Fibroblast of the aortic adventitia (primary cell): ENCODE data around the gene CDK5RAP3. TPM values are rescaled to one million over a fixed set of nuclear protein-coding genes. Genes with fewer than 3 reads are reported as not detected.

ENCODE experiments used
- DNase-seq: peaks from one replicate; pipeline ENCODE4 v3.0.0-alpha.2; 2010; ENCODE audit warnings: low read depth
- H3K4me3 ChIP-seq: 2 replicates; pipeline ENCODE4 v1.5.1; 2011; ENCODE audit warnings: low read depth, mild to moderate bottlenecking, control low read depth, low read length, moderate library complexity
- total RNA-seq: library from RNA; depleted of rRNA; stranded (reverse); fragments of >200 nt; gene quantifications from 2 replicates; pipeline ENCODE4 v1.2.3, GENCODE V29; 2012; ENCODE audit warnings: low replicate concordance
- TF ChIP-seq, protein P1 (sequence below): IDR thresholded peaks from 2 replicates; pipeline ENCODE4 v1.5.1; 2011; ENCODE audit warnings: mild to moderate bottlenecking, low read length, control low read depth, inconsistent platforms; ENCODE audit not compliant: insufficient read depth

CDK5RAP3 gene
- total RNA-seq, 1 donor: 49.5 TPM

DNA sequence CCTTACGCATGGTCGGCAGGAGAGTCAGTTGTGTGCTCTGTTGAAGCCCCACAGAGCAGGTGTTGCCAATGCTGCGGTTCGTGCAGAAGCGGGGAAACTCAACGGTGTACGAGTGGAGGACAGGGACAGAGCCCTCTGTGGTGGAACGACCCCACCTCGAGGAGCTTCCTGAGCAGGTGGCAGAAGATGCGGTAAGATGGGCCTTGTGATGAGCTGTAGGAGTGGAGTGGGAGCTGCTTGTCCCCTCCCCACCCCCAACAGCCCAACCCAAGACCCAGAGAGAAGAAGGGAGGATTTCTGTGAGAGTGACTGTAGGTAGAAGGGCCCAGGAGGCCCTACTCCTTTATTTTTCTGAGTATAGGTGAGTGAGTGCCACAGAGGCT lies 4.9 kb downstream of the CDK5RAP3 start:
- H3K4me3 ChIP-seq: no peak overlapping the region
- no peak for DNase-seq
- TF ChIP-seq, protein P1, sequence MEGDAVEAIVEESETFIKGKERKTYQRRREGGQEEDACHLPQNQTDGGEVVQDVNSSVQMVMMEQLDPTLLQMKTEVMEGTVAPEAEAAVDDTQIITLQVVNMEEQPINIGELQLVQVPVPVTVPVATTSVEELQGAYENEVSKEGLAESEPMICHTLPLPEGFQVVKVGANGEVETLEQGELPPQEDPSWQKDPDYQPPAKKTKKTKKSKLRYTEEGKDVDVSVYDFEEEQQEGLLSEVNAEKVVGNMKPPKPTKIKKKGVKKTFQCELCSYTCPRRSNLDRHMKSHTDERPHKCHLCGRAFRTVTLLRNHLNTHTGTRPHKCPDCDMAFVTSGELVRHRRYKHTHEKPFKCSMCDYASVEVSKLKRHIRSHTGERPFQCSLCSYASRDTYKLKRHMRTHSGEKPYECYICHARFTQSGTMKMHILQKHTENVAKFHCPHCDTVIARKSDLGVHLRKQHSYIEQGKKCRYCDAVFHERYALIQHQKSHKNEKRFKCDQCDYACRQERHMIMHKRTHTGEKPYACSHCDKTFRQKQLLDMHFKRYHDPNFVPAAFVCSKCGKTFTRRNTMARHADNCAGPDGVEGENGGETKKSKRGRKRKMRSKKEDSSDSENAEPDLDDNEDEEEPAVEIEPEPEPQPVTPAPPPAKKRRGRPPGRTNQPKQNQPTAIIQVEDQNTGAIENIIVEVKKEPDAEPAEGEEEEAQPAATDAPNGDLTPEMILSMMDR: no peak

- TF ChIP-seq, protein P1: peak; percentile 77
Observed at GRCh38 chr17:47978324-47978723, 7.4 kb downstream of the CDK5RAP3 start.

GRCh38 chr17:47980541-47980940 lies 9.6 kb downstream of the CDK5RAP3 start:
- TF ChIP-seq, protein P1: no peak
- no peak for DNase-seq

More at GRCh38 chr17:47978324-47978723, 7.4 kb downstream of the CDK5RAP3 start:
- peak; percentile 68 for DNase-seq
- no peak overlapping the region for H3K4me3 ChIP-seq

GRCh38 chr17:47981462-47981861 lies 10.5 kb downstream of the CDK5RAP3 start:
- TF ChIP-seq, protein P1: no peak
- DNase-seq: no peak

More at GRCh38 chr17:47980541-47980940, 9.6 kb downstream of the CDK5RAP3 start:
- no peak overlapping the region for H3K4me3 ChIP-seq

GRCh38 chr17:47982091-47982617 lies 11.2 kb downstream of the CDK5RAP3 start:
- no peak for DNase-seq
- H3K4me3 ChIP-seq: no peak overlapping the region
- TF ChIP-seq, protein P1: no peak

More at GRCh38 chr17:47981462-47981861, 10.5 kb downstream of the CDK5RAP3 start:
- H3K4me3 ChIP-seq: no peak overlapping the region

GRCh38 chr17:47982645-47983390 lies 11.9 kb downstream of the CDK5RAP3 start:
- TF ChIP-seq, protein P1: no peak
- H3K4me3 ChIP-seq: no peak overlapping the region
- DNase-seq: no peak
